ENCODE data around the gene CASP3. TPM values are rescaled to one million over a fixed set of nuclear protein-coding genes. Genes with fewer than 3 reads are reported as not detected.

Gene CASP3
- total and polyA plus RNA-seq, 9 of the 15 experiments (the other 6 are each of a cell fraction or from before 2014, with no cell fraction given) = 17.6 to 40.1 (median 31.8) TPM

DNA sequence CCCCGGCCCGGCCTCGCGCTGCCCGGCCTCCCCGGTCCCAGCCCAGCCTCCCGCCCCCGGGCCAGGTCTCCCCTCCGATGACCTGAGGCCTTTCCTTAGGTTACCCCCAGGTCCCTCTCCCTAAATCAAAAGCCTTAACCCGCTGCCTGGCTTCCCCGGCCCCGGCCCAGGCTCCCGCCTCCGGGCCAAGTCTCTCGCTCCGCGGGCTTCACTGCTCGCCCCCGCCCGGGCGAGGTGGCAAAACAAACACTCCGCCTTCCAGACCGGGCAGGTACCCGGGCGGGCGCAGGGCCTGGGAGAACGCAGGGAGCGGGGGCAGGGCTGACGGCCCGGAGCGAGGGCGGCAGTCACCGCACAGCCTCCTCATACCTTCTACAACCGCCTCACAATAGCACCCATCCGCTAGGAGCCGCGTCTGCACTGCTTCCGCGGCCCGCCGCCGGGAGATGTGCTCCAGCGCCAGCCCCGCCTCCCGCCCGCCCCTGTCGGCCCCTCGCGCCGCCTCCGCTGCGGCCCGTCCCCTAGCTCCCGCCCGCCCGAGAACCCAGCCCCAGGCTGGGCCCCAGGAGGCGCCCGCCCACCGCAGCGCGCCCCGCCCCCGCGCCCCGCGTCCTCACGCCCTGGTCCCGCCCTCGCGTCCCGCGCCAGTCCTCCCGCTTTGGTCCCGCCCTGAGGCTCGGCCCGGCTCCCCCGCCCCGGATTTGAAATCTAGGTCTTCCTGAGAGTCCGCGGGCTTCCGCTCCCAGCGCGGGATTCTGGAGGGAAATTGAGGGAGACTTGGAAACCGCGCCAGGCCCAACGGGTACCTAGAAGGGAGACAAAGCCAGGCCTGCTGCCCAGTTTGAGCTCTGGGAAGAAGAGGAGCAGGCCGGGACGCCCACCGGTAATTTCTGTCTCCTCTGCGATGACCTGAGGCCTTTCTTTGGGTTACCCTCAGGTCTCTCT is at the start of gene CASP3, which contains the start of gene PRIMPOL (continued):
- TF ChIP-seq, protein P1, sequence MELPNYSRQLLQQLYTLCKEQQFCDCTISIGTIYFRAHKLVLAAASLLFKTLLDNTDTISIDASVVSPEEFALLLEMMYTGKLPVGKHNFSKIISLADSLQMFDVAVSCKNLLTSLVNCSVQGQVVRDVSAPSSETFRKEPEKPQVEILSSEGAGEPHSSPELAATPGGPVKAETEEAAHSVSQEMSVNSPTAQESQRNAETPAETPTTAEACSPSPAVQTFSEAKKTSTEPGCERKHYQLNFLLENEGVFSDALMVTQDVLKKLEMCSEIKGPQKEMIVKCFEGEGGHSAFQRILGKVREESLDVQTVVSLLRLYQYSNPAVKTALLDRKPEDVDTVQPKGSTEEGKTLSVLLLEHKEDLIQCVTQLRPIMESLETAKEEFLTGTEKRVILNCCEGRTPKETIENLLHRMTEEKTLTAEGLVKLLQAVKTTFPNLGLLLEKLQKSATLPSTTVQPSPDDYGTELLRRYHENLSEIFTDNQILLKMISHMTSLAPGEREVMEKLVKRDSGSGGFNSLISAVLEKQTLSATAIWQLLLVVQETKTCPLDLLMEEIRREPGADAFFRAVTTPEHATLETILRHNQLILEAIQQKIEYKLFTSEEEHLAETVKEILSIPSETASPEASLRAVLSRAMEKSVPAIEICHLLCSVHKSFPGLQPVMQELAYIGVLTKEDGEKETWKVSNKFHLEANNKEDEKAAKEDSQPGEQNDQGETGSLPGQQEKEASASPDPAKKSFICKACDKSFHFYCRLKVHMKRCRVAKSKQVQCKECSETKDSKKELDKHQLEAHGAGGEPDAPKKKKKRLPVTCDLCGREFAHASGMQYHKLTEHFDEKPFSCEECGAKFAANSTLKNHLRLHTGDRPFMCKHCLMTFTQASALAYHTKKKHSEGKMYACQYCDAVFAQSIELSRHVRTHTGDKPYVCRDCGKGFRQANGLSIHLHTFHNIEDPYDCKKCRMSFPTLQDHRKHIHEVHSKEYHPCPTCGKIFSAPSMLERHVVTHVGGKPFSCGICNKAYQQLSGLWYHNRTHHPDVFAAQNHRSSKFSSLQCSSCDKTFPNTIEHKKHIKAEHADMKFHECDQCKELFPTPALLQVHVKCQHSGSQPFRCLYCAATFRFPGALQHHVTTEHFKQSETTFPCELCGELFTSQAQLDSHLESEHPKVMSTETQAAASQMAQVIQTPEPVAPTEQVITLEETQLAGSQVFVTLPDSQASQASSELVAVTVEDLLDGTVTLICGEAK (IDR thresholded peaks at IDR 0.05) = peak; percentile 60
- TF ChIP-seq, protein P1 (CRISPR knock-in tag; IDR thresholded peaks at IDR 0.05) = no peak
- TF ChIP-seq, protein P2, sequence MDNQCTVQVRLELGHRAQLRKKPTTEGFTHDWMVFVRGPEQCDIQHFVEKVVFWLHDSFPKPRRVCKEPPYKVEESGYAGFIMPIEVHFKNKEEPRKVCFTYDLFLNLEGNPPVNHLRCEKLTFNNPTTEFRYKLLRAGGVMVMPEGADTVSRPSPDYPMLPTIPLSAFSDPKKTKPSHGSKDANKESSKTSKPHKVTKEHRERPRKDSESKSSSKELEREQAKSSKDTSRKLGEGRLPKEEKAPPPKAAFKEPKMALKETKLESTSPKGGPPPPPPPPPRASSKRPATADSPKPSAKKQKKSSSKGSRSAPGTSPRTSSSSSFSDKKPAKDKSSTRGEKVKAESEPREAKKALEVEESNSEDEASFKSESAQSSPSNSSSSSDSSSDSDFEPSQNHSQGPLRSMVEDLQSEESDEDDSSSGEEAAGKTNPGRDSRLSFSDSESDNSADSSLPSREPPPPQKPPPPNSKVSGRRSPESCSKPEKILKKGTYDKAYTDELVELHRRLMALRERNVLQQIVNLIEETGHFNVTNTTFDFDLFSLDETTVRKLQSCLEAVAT (IDR thresholded peaks at IDR 0.05) = peak in 1 of 2 experiments; percentile 52; a peak in 1 of 4 replicates
- TF ChIP-seq FUS (optimal IDR thresholded peaks at IDR 0.05; ENCODE audit: low read depth, low read length) (peak; percentile 18), POLR2A (conservative IDR thresholded peaks at IDR 0.05) (peak; percentile 84), SRSF3 (IDR thresholded peaks at IDR 0.05; ENCODE audit: insufficient read depth, low read length) (no peak), NR2C1 (IDR thresholded peaks at IDR 0.05) (peak; percentile 66), NR2C1 (tag; IDR thresholded peaks at IDR 0.05) (peak; percentile 68; the same call in 1 of the 2 replicates), ZNF217 (CRISPR knock-in tag; IDR thresholded peaks at IDR 0.05) (no peak), MYC (IDR thresholded peaks at IDR 0.05; ENCODE audit: low read depth, low read length) (peak; percentile 46; the same call in 1 of the 2 replicates), MYC (CRISPR knock-in tag; IDR thresholded peaks at IDR 0.05; ENCODE audit: borderline replicate concordance, low read depth) (no peak), HNRNPLL (IDR thresholded peaks at IDR 0.05; ENCODE audit: low read depth, low read length, poor library complexity, severe bottlenecking) (peak; percentile 50), POLR2AphosphoS2 (IDR thresholded peaks at IDR 0.05; ENCODE audit: low read length) (no peak), SMAD1 (IDR thresholded peaks at IDR 0.05; ENCODE audit: low read depth, low read length, partially characterized antibody) (peak; percentile 27), ZFX (CRISPR knock-in tag; IDR thresholded peaks at IDR 0.05) (peak; percentile 90)
